SK-N-SH (cell line): Measurements from ENCODE around the gene ROR2.

Source experiments
- EP300 ChIP-seq, 2 experiments: IDR thresholded peaks; 2 replicates each; pipeline versions ENCODE4 v1.4.0 to v1.6.1; 2012; ENCODE audit warnings: borderline replicate concordance in 1 of 2, low read depth in 1 of 2, low read length in 1 of 2
- FOXJ3 ChIP-seq: sonication (generic); formaldehyde crosslinking; IDR thresholded peaks from 2 replicates; pipeline ENCODE4 v1.5.1; 2020; ENCODE audit warnings: mild to moderate bottlenecking, missing genetic modification reagents
- GABPA ChIP-seq: IDR thresholded peaks from 2 replicates; pipeline ENCODE4 v1.4.0; 2012; ENCODE audit warnings: low read depth, mild to moderate bottlenecking
- POLR2AphosphoS5 ChIP-seq: IDR thresholded peaks from 2 replicates; pipeline ENCODE4 v1.6.1; 2012; ENCODE audit warnings: low read depth, low read length
- TF ChIP-seq, protein P1 (sequence below): IDR thresholded peaks from 2 replicates; pipeline ENCODE4 v1.4.0; 2012; ENCODE audit warnings: low read depth, borderline replicate concordance

DNA sequence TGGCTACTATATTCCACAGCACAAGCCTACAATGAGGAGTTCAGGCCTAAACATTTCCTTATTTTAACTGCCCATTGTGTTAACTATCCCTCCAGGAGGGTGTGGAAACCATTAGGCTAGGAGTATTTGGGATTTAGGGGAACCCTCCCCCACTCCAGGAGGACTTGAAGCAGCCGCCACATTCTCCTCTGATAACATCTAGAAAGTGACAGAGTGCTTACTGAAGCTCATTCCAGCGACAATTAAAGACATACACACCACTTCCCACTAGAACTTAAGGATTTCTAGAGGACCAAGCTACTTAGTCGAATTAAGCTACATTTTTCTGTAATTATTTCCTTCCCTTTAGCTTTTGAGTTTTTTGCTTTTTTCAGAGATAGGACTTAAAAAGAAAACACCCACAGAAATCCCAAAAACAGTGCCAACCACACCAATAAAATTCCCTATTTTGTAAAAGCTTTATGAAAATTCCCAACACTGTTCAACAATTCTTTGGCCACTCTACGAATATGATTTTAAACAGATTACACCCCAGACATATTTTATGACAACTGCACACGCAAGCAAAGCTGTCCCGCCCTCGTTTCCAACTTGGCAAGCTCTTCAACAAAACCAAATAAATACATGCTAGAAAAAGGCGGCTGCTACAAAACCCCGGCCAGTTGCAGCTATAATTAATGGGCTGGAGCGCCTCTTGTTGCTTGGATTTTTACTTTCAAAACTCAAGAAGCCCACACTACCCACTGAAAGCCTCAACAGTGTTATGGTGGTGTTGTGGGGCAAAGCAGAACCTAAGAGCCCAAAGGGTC, 4.5 kb downstream of the ROR2 start:
- TF ChIP-seq, protein P1, sequence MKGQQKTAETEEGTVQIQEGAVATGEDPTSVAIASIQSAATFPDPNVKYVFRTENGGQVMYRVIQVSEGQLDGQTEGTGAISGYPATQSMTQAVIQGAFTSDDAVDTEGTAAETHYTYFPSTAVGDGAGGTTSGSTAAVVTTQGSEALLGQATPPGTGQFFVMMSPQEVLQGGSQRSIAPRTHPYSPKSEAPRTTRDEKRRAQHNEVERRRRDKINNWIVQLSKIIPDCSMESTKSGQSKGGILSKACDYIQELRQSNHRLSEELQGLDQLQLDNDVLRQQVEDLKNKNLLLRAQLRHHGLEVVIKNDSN, result no peak
- no peak for TF ChIP-seq EP300 (IDR thresholded peaks at IDR 0.05; ENCODE audit: borderline replicate concordance in 1 of 2, low read depth in 1 of 2, low read length in 1 of 2)
- TF ChIP-seq GABPA, result no peak
- TF ChIP-seq POLR2AphosphoS5, result no peak
- no peak for TF ChIP-seq FOXJ3 (CRISPR knock-in tag)
